Superior temporal gyrus (tissue), 1 donor: ENCODE data around the gene TRIM14.
A peak's percentile ranks its signal among the peaks of the same experiment; 100 is the strongest.
"Not testable (repeated sequence)": the region's sequence is repeated elsewhere in the genome, so short reads cannot be mapped to it uniquely, and the experiment has no call there.

Experiments
- DNase-seq: peaks from one replicate; pipeline ENCODE4 v3.0.0-alpha.2; 2016; ENCODE audit errors: extremely low spot score

The TRIM14 gene

GRCh38 chr9:98083566-98084183, 35.3 kb downstream of the TRIM14 start:
- DNase-seq: no peak

GRCh38 chr9:98083061-98083501, 35.9 kb downstream of the TRIM14 start:
- no peak for DNase-seq

- DNase-seq: no peak
These were observed 37.4 kb downstream of the TRIM14 start for GRCh38 chr9:98081477-98082219.

- DNase-seq: no peak
These were observed 38.2 kb downstream of the TRIM14 start for GRCh38 chr9:98080780-98081179.

GRCh38 chr9:98080326-98080725, 38.7 kb downstream of the TRIM14 start:
- DNase-seq: no peak

- no peak for DNase-seq
These were observed 40.1 kb downstream of the TRIM14 start for GRCh38 chr9:98078895-98079294.

- not testable (repeated sequence) for DNase-seq
These were observed 42.5 kb downstream of the TRIM14 start for GRCh38 chr9:98076514-98076890.

GRCh38 chr9:98075332-98075805, 43.7 kb downstream of the TRIM14 start:
- no peak for DNase-seq

GRCh38 chr9:98074115-98074990, 44.7 kb downstream of the TRIM14 start:
- DNase-seq: peak; percentile 82

GRCh38 chr9:98071737-98072136, 47.3 kb downstream of the TRIM14 start:
- no peak for DNase-seq

GRCh38 chr9:98070704-98071103, 48.3 kb downstream of the TRIM14 start:
- DNase-seq: no peak

- no peak for DNase-seq
These were observed 49.5 kb downstream of the TRIM14 start for GRCh38 chr9:98069551-98069950.

GRCh38 chr9:98067184-98067583, 51.8 kb downstream of the TRIM14 start:
- no peak for DNase-seq

- DNase-seq: no peak
These were observed 52.8 kb downstream of the TRIM14 start for GRCh38 chr9:98066235-98066634.

GRCh38 chr9:98064623-98065392, 54.2 kb downstream of the TRIM14 start:
- DNase-seq: no peak

- DNase-seq: no peak
These were observed 56.9 kb downstream of the TRIM14 start for GRCh38 chr9:98062161-98062560.

GRCh38 chr9:98057138-98057799, 61.8 kb downstream of the TRIM14 start:
- DNase-seq: peak; percentile 42

- DNase-seq: peak; percentile 88
These were observed 62.5 kb downstream of the TRIM14 start, which contains the start of gene NANS for GRCh38 chr9:98056269-98057137. TSS of gene NANS (plus strand) at chr9:98056732. CDS start at chr9:98056809, 77 bp downstream.

- DNase-seq: no peak
These were observed 64.6 kb downstream of the TRIM14 start for GRCh38 chr9:98054376-98054951.
